ENCODE measurements around the gene SLC25A46. TPM values are rescaled to one million over a fixed set of nuclear protein-coding genes. Genes with fewer than 3 reads are reported as not detected.

The SLC25A46 gene
- total and polyA plus RNA-seq, 3 donors from 2014 or later: 38.4 to 42.9 (median 42.3) TPM

DNA sequence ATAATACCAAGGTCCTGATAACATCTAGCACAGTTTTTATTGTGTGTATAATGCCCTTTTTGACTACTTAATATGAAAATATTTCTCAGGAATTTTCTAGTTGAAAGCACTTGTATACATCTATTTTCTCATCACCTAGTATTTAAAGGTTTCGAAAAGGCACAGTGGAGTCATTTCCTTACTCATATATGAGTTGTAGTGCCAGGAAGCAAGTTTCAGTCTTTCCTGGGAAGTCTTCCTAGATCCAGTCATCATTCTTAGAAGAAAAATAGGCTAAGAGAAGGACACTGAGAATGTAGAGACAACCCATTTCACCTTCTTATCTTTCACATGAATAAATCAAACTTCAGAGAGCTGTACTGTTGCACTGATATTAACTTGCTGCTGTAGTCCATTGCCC lies 70.2 kb downstream of the SLC25A46 start:
- WGBS, 2 donors: 91 to 96% methylated on average over 1 of the region's 1 CpG
- DNase-seq: no peak
- Histone ChIP-seq H3K27ac (no peak overlapping the region), H3K9me3 (no peaks in the 10 kb centered on the region), H3K4me3 (no peak overlapping the region), H3K27me3 (no peaks in the 10 kb centered on the region), H3K4me1 (no peaks in the 10 kb centered on the region), H3K36me3 (ENCODE audit: low read depth, missing control alignments) (no peaks in the 10 kb centered on the region)
- intact Hi-C loops (cut with DNase I; ENCODE audit: low total_unique reads): no loop called here
- TF ChIP-seq POLR2A (IDR thresholded peaks at IDR 0.05): no peak
- TF ChIP-seq, protein P1, sequence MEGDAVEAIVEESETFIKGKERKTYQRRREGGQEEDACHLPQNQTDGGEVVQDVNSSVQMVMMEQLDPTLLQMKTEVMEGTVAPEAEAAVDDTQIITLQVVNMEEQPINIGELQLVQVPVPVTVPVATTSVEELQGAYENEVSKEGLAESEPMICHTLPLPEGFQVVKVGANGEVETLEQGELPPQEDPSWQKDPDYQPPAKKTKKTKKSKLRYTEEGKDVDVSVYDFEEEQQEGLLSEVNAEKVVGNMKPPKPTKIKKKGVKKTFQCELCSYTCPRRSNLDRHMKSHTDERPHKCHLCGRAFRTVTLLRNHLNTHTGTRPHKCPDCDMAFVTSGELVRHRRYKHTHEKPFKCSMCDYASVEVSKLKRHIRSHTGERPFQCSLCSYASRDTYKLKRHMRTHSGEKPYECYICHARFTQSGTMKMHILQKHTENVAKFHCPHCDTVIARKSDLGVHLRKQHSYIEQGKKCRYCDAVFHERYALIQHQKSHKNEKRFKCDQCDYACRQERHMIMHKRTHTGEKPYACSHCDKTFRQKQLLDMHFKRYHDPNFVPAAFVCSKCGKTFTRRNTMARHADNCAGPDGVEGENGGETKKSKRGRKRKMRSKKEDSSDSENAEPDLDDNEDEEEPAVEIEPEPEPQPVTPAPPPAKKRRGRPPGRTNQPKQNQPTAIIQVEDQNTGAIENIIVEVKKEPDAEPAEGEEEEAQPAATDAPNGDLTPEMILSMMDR (IDR thresholded peaks at IDR 0.05): no peak

Other genes with a start within 250 kb of the SLC25A46 start
- gene TMEM232, start 12.3 kb upstream of the SLC25A46 start, total RNA-seq: 10 to 100 TPM; 28.1 to 42.6 TPM
- gene TMEM232, start 12.3 kb upstream of the SLC25A46 start, polyA plus RNA-seq (ENCODE audit: insufficient read depth, low read depth, low replicate concordance): 32.0 TPM

Measured in testis (tissue), 3 donors.